ENCODE data around the gene IMMT.

GRCh38 chr2:86097913-86098312, 97.3 kb downstream of the IMMT start:
- TF ChIP-seq, protein P1, sequence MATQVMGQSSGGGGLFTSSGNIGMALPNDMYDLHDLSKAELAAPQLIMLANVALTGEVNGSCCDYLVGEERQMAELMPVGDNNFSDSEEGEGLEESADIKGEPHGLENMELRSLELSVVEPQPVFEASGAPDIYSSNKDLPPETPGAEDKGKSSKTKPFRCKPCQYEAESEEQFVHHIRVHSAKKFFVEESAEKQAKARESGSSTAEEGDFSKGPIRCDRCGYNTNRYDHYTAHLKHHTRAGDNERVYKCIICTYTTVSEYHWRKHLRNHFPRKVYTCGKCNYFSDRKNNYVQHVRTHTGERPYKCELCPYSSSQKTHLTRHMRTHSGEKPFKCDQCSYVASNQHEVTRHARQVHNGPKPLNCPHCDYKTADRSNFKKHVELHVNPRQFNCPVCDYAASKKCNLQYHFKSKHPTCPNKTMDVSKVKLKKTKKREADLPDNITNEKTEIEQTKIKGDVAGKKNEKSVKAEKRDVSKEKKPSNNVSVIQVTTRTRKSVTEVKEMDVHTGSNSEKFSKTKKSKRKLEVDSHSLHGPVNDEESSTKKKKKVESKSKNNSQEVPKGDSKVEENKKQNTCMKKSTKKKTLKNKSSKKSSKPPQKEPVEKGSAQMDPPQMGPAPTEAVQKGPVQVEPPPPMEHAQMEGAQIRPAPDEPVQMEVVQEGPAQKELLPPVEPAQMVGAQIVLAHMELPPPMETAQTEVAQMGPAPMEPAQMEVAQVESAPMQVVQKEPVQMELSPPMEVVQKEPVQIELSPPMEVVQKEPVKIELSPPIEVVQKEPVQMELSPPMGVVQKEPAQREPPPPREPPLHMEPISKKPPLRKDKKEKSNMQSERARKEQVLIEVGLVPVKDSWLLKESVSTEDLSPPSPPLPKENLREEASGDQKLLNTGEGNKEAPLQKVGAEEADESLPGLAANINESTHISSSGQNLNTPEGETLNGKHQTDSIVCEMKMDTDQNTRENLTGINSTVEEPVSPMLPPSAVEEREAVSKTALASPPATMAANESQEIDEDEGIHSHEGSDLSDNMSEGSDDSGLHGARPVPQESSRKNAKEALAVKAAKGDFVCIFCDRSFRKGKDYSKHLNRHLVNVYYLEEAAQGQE (IDR thresholded peaks at IDR 0.05; ENCODE audit: unreplicated experiment): no peak
- TF ChIP-seq EZH2 (IDR thresholded peaks at IDR 0.05; ENCODE audit: low read depth, unreplicated experiment): no peak
- no peak for TF ChIP-seq CTCF (conservative IDR thresholded peaks at IDR 0.05; ENCODE audit: low read depth in 2 of 2)
